ENCODE measurements around the gene MID1. TPM values are rescaled to one million over a fixed set of nuclear protein-coding genes. Genes with fewer than 3 reads are reported as not detected.

MID1 gene
- total RNA-seq, 2 experiments from 2014 or later, result 0.19 TPM; not detected in 1

- Histone ChIP-seq H3K27me3 (ENCODE audit: control insufficient read depth in 1 of 2, insufficient read depth in 2 of 2, low read length in 2 of 2) (no peaks in the 10 kb centered on the region), H3K36me3 (ENCODE audit: insufficient read depth, low read length) (no peaks in the 10 kb centered on the region), H3K4me3 (ENCODE audit: low read length) (no peak overlapping the region), H3K27ac (ENCODE audit: low read depth in 1 of 2, low read length in 2 of 2) (no peak overlapping the region), H3K9me3 (ENCODE audit: control insufficient read depth in 1 of 2, insufficient read depth in 1 of 2, low read length in 2 of 2) (no peaks in the 10 kb centered on the region), H3K4me1 (ENCODE audit: insufficient read depth, low read length) (no peaks in the 10 kb centered on the region)
- Mint-ChIP-seq H3K4me1 (ENCODE audit: low read depth) (no peaks in the 10 kb centered on the region), H3K27me3 (no peaks in the 10 kb centered on the region), H3K4me3 (no peak overlapping the region), H3K9me3 (no peaks in the 10 kb centered on the region), H3K36me3 (ENCODE audit: low read depth) (no peaks in the 10 kb centered on the region), H3K27ac (no peak overlapping the region)
- intact Hi-C loops (cut with DNase I, micrococcal nuclease), result no loop called here
- ChIA-PET POLR2A (no interaction called here), CTCF (no interaction called here)
- ATAC-seq (ENCODE audit: poor library complexity) (no peak), DNase-seq (no peak)
- TF ChIP-seq CTCF (IDR thresholded peaks at IDR 0.05), result no peak
Measured at GRCh38 chrX:10537308-10537707, 83.1 kb downstream of the MID1 start.

GRCh38 chrX:10536744-10537143 lies 83.6 kb downstream of the MID1 start:
- no peaks in the 10 kb centered on the region for H3K36me3 ChIP-seq (ENCODE audit: insufficient read depth, low read length)
- Mint-ChIP-seq H3K4me1 (ENCODE audit: low read depth) (no peaks in the 10 kb centered on the region), H3K4me3 (no peak overlapping the region), H3K36me3 (ENCODE audit: low read depth) (no peaks in the 10 kb centered on the region), H3K27me3 (no peaks in the 10 kb centered on the region), H3K9me3 (no peaks in the 10 kb centered on the region), H3K27ac (no peak overlapping the region)
- H3K4me3 ChIP-seq (ENCODE audit: low read length), result no peak overlapping the region
- H3K9me3 ChIP-seq (ENCODE audit: control insufficient read depth in 1 of 2, insufficient read depth in 1 of 2, low read length in 2 of 2), result no peaks in the 10 kb centered on the region
- no peak for TF ChIP-seq CTCF (IDR thresholded peaks at IDR 0.05)
- DNase-seq, result no peak
- ChIA-PET POLR2A (no interaction called here), CTCF (no interaction called here)
- H3K27me3 ChIP-seq (ENCODE audit: control insufficient read depth in 1 of 2, insufficient read depth in 2 of 2, low read length in 2 of 2), result no peaks in the 10 kb centered on the region
- intact Hi-C loops (cut with DNase I, micrococcal nuclease), result no loop called here
- no peaks in the 10 kb centered on the region for H3K4me1 ChIP-seq (ENCODE audit: insufficient read depth, low read length)
- no peak for ATAC-seq (ENCODE audit: poor library complexity)
- no peak overlapping the region for H3K27ac ChIP-seq (ENCODE audit: low read depth in 1 of 2, low read length in 2 of 2)

GRCh38 chrX:10534611-10535010 lies 85.8 kb downstream of the MID1 start:
- no peaks in the 10 kb centered on the region for H3K9me3 Mint-ChIP-seq
- no peaks in the 10 kb centered on the region for H3K36me3 ChIP-seq (ENCODE audit: insufficient read depth, low read length)
- POLR2A ChIA-PET, result no interaction called here
- CTCF ChIA-PET, result no interaction called here
- no peaks in the 10 kb centered on the region for H3K27me3 Mint-ChIP-seq
- H3K4me3 Mint-ChIP-seq, result no peak overlapping the region
- no peaks in the 10 kb centered on the region for H3K36me3 Mint-ChIP-seq (ENCODE audit: low read depth)
- H3K4me1 ChIP-seq (ENCODE audit: insufficient read depth, low read length), result no peaks in the 10 kb centered on the region
- intact Hi-C loops (cut with DNase I, micrococcal nuclease), result no loop called here
- TF ChIP-seq CTCF (IDR thresholded peaks at IDR 0.05), result no peak
- no peak for ATAC-seq (ENCODE audit: poor library complexity)
- no peaks in the 10 kb centered on the region for H3K9me3 ChIP-seq (ENCODE audit: control insufficient read depth in 1 of 2, insufficient read depth in 1 of 2, low read length in 2 of 2)
- no peak for DNase-seq
- no peaks in the 10 kb centered on the region for H3K4me1 Mint-ChIP-seq (ENCODE audit: low read depth)
- H3K4me3 ChIP-seq (ENCODE audit: low read length), result no peak overlapping the region
- no peak overlapping the region for H3K27ac Mint-ChIP-seq
- H3K27me3 ChIP-seq (ENCODE audit: control insufficient read depth in 1 of 2, insufficient read depth in 2 of 2, low read length in 2 of 2), result no peaks in the 10 kb centered on the region
- H3K27ac ChIP-seq (ENCODE audit: low read depth in 1 of 2, low read length in 2 of 2), result no peak overlapping the region

Data from CD4-positive, alpha-beta T cell (primary cell).